ENCODE results near the gene CACNA1I. TPM values are rescaled to one million over a fixed set of nuclear protein-coding genes. Genes with fewer than 3 reads are reported as not detected.

The CACNA1I gene
- total and polyA plus RNA-seq, 7 experiments from 2014 or later: 0.40 to 51.2 (median 22.0) TPM

- POLR2A ChIA-PET: interaction anchor here (0.6 to 7.1 kb wide), 12 partner anchors 12 to 814 kb away, joined by 3 to 105 read pairs (median 3); partner anchors contain the start of gene ATF4
- peaks cover 0 to 3% (median 0%) of the 10 kb centered on the region in 11 donors for H3K9me3 Mint-ChIP-seq
- no peaks in the 10 kb centered on the region for H3K27me3 ChIP-seq (ENCODE audit: control insufficient read depth in 2 of 2, insufficient read depth in 2 of 2, low read length in 2 of 2)
- H3K4me1 Mint-ChIP-seq: peaks cover 26 to 44% (median 37%) of the 10 kb centered on the region in 7 donors
- ATAC-seq: no peak
- H3K36me3 Mint-ChIP-seq: peaks cover 0 to 21% (median 7%) of the 10 kb centered on the region in 5 donors
- CTCF ChIA-PET: interaction anchor here (0.7 to 6.7 kb wide), 19 partner anchors 11 to 814 kb away, joined by 3 to 73 read pairs (median 3); no protein-coding TSS in a partner anchor
- no peak for DNase-seq
- peaks cover 0 to 19% (median 8%) of the 10 kb centered on the region in 3 experiments for H3K36me3 ChIP-seq (ENCODE audit: control insufficient read depth in 2 of 3, insufficient read depth in 3 of 3, low read length in 3 of 3)
- H3K27ac ChIP-seq (ENCODE audit: low read depth, low read length): no peak overlapping the region
- intact Hi-C loops (cut with micrococcal nuclease): loop anchor here (1.0 to 5.0 kb wide), 7 partner anchors 89 to 1477 kb away; partner anchors contain the start of genes GRAP2 (in 2 of the 2), CBX7 (in 1 of the 2) and PICK1 (in 1 of the 2)
- peaks cover 25 to 37% of the 10 kb centered on the region in 2 donors for H3K4me1 ChIP-seq (ENCODE audit: control insufficient read depth in 2 of 2, insufficient read depth in 2 of 2, low read length in 2 of 2)
- H3K9me3 ChIP-seq (ENCODE audit: control insufficient read depth in 2 of 3, low read length in 3 of 3): no peaks in the 10 kb centered on the region
- H3K4me3 Mint-ChIP-seq: peak overlapping the region in 4 of 10 donors; percentile 4 to 37 (median 21)
- H3K27me3 Mint-ChIP-seq: peaks cover 0 to 4% (median 0%) of the 10 kb centered on the region in 5 donors
- H3K4me3 ChIP-seq (ENCODE audit: low read length): no peak overlapping the region
- H3K27ac Mint-ChIP-seq: peak overlapping the region in 4 of 9 donors; percentile 22 to 51 (median 34)
Measured at GRCh38 chr22:39534092-39534506, 36.5 kb upstream of the CACNA1I start.

- intact Hi-C loops (cut with micrococcal nuclease): loop anchor here (1.0 to 5.0 kb wide), 7 partner anchors 89 to 1477 kb away; partner anchors contain the start of genes GRAP2 (in 2 of the 2), CBX7 (in 1 of the 2) and PICK1 (in 1 of the 2)
- no peak for ATAC-seq
- POLR2A ChIA-PET: interaction anchor here (0.6 to 7.1 kb wide), 11 partner anchors 13 to 658 kb away, joined by 3 to 105 read pairs (median 4); partner anchors contain the start of genes ATF4 and MIEF1
- H3K4me1 Mint-ChIP-seq: peaks cover 20 to 37% (median 30%) of the 10 kb centered on the region in 7 donors
- H3K36me3 ChIP-seq (ENCODE audit: control insufficient read depth in 2 of 3, insufficient read depth in 3 of 3, low read length in 3 of 3): peaks cover 0 to 14% (median 3%) of the 10 kb centered on the region in 3 experiments
- H3K27ac ChIP-seq (ENCODE audit: low read depth, low read length): no peak overlapping the region
- CTCF ChIA-PET: interaction anchor here (0.7 to 6.7 kb wide), 20 partner anchors 10 to 813 kb away, joined by 3 to 73 read pairs (median 4); no protein-coding TSS in a partner anchor
- H3K9me3 ChIP-seq (ENCODE audit: control insufficient read depth in 2 of 3, low read length in 3 of 3): no peaks in the 10 kb centered on the region
- peaks cover 0 to 4% (median 0%) of the 10 kb centered on the region in 5 donors for H3K27me3 Mint-ChIP-seq
- peaks cover 19 to 32% of the 10 kb centered on the region in 2 donors for H3K4me1 ChIP-seq (ENCODE audit: control insufficient read depth in 2 of 2, insufficient read depth in 2 of 2, low read length in 2 of 2)
- no peak overlapping the region for H3K4me3 ChIP-seq (ENCODE audit: low read length)
- H3K4me3 Mint-ChIP-seq: peak overlapping the region in 3 of 10 donors; percentile 30 to 43 (median 37)
- H3K27ac Mint-ChIP-seq: peak overlapping the region in 4 of 9 donors; percentile 22 to 88 (median 54)
- DNase-seq: peak; percentile 52 to 84 (median 73)
- H3K36me3 Mint-ChIP-seq: peaks cover 0 to 17% (median 7%) of the 10 kb centered on the region in 5 donors
- peaks cover 0 to 3% (median 0%) of the 10 kb centered on the region in 11 donors for H3K9me3 Mint-ChIP-seq
- no peaks in the 10 kb centered on the region for H3K27me3 ChIP-seq (ENCODE audit: control insufficient read depth in 2 of 2, insufficient read depth in 2 of 2, low read length in 2 of 2)
Measured at GRCh38 chr22:39534591-39535356, 35.8 kb upstream of the CACNA1I start.

GRCh38 chr22:39535357-39535725, 35.2 kb upstream of the CACNA1I start:
- no peak overlapping the region for H3K27ac ChIP-seq (ENCODE audit: low read depth, low read length)
- H3K27me3 ChIP-seq (ENCODE audit: control insufficient read depth in 2 of 2, insufficient read depth in 2 of 2, low read length in 2 of 2): no peaks in the 10 kb centered on the region
- H3K4me3 ChIP-seq (ENCODE audit: low read length): no peak overlapping the region
- peaks cover 16 to 26% of the 10 kb centered on the region in 2 donors for H3K4me1 ChIP-seq (ENCODE audit: control insufficient read depth in 2 of 2, insufficient read depth in 2 of 2, low read length in 2 of 2)
- H3K27me3 Mint-ChIP-seq: peaks cover 0 to 4% (median 0%) of the 10 kb centered on the region in 5 donors
- DNase-seq (no peak), ATAC-seq (no peak)
- ChIA-PET POLR2A (interaction anchor here (1.0 to 2.9 kb wide), 5 partner anchors 34 to 657 kb away, joined by 3 to 17 read pairs (median 4); partner anchors contain the start of gene MIEF1), CTCF (interaction anchor here (0.9 to 6.7 kb wide), 13 partner anchors 10 to 813 kb away, joined by 3 to 73 read pairs (median 5); no protein-coding TSS in a partner anchor)
- intact Hi-C loops (cut with micrococcal nuclease): no loop called here
- H3K36me3 Mint-ChIP-seq: peaks cover 0 to 12% (median 4%) of the 10 kb centered on the region in 5 donors
- H3K27ac Mint-ChIP-seq: no peak overlapping the region
- no peaks in the 10 kb centered on the region for H3K9me3 ChIP-seq (ENCODE audit: control insufficient read depth in 2 of 3, low read length in 3 of 3)
- H3K36me3 ChIP-seq (ENCODE audit: control insufficient read depth in 2 of 3, insufficient read depth in 3 of 3, low read length in 3 of 3): peaks cover 0 to 9% (median 0%) of the 10 kb centered on the region in 3 experiments
- peaks cover 15 to 31% (median 24%) of the 10 kb centered on the region in 7 donors for H3K4me1 Mint-ChIP-seq
- no peak overlapping the region for H3K4me3 Mint-ChIP-seq
- peaks cover 0 to 3% (median 0%) of the 10 kb centered on the region in 11 donors for H3K9me3 Mint-ChIP-seq

GRCh38 chr22:39535831-39536449, 34.6 kb upstream of the CACNA1I start:
- H3K27ac ChIP-seq (ENCODE audit: low read depth, low read length): no peak overlapping the region
- intact Hi-C loops (cut with micrococcal nuclease): no loop called here
- Mint-ChIP-seq H3K4me3 (no peak overlapping the region), H3K9me3 (peaks cover 0 to 3% (median 0%) of the 10 kb centered on the region in 11 donors), H3K27ac (no peak overlapping the region), H3K27me3 (peaks cover 0 to 4% (median 0%) of the 10 kb centered on the region in 5 donors), H3K36me3 (peaks cover 0 to 8% (median 4%) of the 10 kb centered on the region in 5 donors), H3K4me1 (peaks cover 10 to 25% (median 18%) of the 10 kb centered on the region in 7 donors)
- DNase-seq (no peak), ATAC-seq (no peak)
- no peak overlapping the region for H3K4me3 ChIP-seq (ENCODE audit: low read length)
- H3K9me3 ChIP-seq (ENCODE audit: control insufficient read depth in 2 of 3, low read length in 3 of 3): no peaks in the 10 kb centered on the region
- H3K27me3 ChIP-seq (ENCODE audit: control insufficient read depth in 2 of 2, insufficient read depth in 2 of 2, low read length in 2 of 2): no peaks in the 10 kb centered on the region
- peaks cover 11 to 20% of the 10 kb centered on the region in 2 donors for H3K4me1 ChIP-seq (ENCODE audit: control insufficient read depth in 2 of 2, insufficient read depth in 2 of 2, low read length in 2 of 2)
- H3K36me3 ChIP-seq (ENCODE audit: control insufficient read depth in 2 of 3, insufficient read depth in 3 of 3, low read length in 3 of 3): peaks cover 0 to 4% (median 0%) of the 10 kb centered on the region in 3 experiments
- CTCF ChIA-PET: interaction anchor here (0.6 to 6.7 kb wide), 6 partner anchors 10 to 812 kb away, joined by 3 to 73 read pairs (median 7); no protein-coding TSS in a partner anchor
- POLR2A ChIA-PET: interaction anchor here (1.5 to 2.9 kb wide), 2 partner anchors 489 to 508 kb away, joined by 4 to 17 read pairs; no protein-coding TSS in a partner anchor

GRCh38 chr22:39536711-39537110, 33.8 kb upstream of the CACNA1I start:
- no peak for ATAC-seq
- Histone ChIP-seq H3K27me3 (ENCODE audit: control insufficient read depth in 2 of 2, insufficient read depth in 2 of 2, low read length in 2 of 2) (no peaks in the 10 kb centered on the region), H3K9me3 (ENCODE audit: control insufficient read depth in 2 of 3, low read length in 3 of 3) (no peaks in the 10 kb centered on the region), H3K4me1 (ENCODE audit: control insufficient read depth in 2 of 2, insufficient read depth in 2 of 2, low read length in 2 of 2) (peaks cover 3 to 12% of the 10 kb centered on the region in 2 donors), H3K4me3 (ENCODE audit: low read length) (no peak overlapping the region), H3K27ac (ENCODE audit: low read depth, low read length) (no peak overlapping the region), H3K36me3 (ENCODE audit: control insufficient read depth in 2 of 3, insufficient read depth in 3 of 3, low read length in 3 of 3) (peaks cover 0 to 4% (median 0%) of the 10 kb centered on the region in 3 experiments)
- H3K36me3 Mint-ChIP-seq: peaks cover 0 to 2% (median 0%) of the 10 kb centered on the region in 5 donors
- ChIA-PET CTCF (interaction anchor here (6.7 kb wide), 1 partner anchor 488 kb away, joined by 73 read pairs; no protein-coding TSS in a partner anchor), POLR2A (interaction anchor here (1.0 to 1.5 kb wide), 2 partner anchors 17 to 488 kb away, joined by 3 to 4 read pairs; partner anchors contain the start of gene ATF4)
- DNase-seq: no peak
- peaks cover 0 to 4% (median 0%) of the 10 kb centered on the region in 5 donors for H3K27me3 Mint-ChIP-seq
- H3K4me3 Mint-ChIP-seq: no peak overlapping the region
- H3K4me1 Mint-ChIP-seq: peaks cover 5 to 18% (median 11%) of the 10 kb centered on the region in 7 donors
- H3K27ac Mint-ChIP-seq: no peak overlapping the region
- intact Hi-C loops (cut with micrococcal nuclease): no loop called here
- peaks cover 0 to 3% (median 0%) of the 10 kb centered on the region in 11 donors for H3K9me3 Mint-ChIP-seq

Data from naive thymus-derived CD4-positive, alpha-beta T cell (primary cell).